ENCODE measurements around the gene HDX.
"Not testable (repeated sequence)": the region's sequence is repeated elsewhere in the genome, so short reads cannot be mapped to it uniquely, and the experiment has no call there.

HDX gene

GRCh38 chrX:84340968-84341367 lies 161.3 kb downstream of the HDX start:
- no peak overlapping the region for H3K4me3 ChIP-seq (ENCODE audit: insufficient read depth, low read depth, low read length, poor library complexity, severe bottlenecking)
- no peaks in the 10 kb centered on the region for H3K9me3 ChIP-seq (ENCODE audit: control insufficient read depth, low read length)
- DNase-seq = no peak
- H3K36me3 ChIP-seq (ENCODE audit: control insufficient read depth, insufficient read depth, low read length) = no peaks in the 10 kb centered on the region
- H3K27ac ChIP-seq (ENCODE audit: insufficient read depth, low read length, poor library complexity, severe bottlenecking) = no peak overlapping the region
- H3K4me1 ChIP-seq (ENCODE audit: control insufficient read depth, insufficient read depth, low read length, poor library complexity, severe bottlenecking) = no peaks in the 10 kb centered on the region
- H3K27me3 ChIP-seq (replicated peaks; ENCODE audit: control insufficient read depth, insufficient read depth, low read length, poor library complexity, severe bottlenecking) = no peaks in the 10 kb centered on the region

GRCh38 chrX:84339507-84340364 lies 162.5 kb downstream of the HDX start:
- Histone ChIP-seq H3K4me3 (ENCODE audit: insufficient read depth, low read depth, low read length, poor library complexity, severe bottlenecking) (no peak overlapping the region), H3K4me1 (ENCODE audit: control insufficient read depth, insufficient read depth, low read length, poor library complexity, severe bottlenecking) (no peaks in the 10 kb centered on the region), H3K27ac (ENCODE audit: insufficient read depth, low read length, poor library complexity, severe bottlenecking) (no peak overlapping the region), H3K36me3 (ENCODE audit: control insufficient read depth, insufficient read depth, low read length) (no peaks in the 10 kb centered on the region), H3K27me3 (replicated peaks; ENCODE audit: control insufficient read depth, insufficient read depth, low read length, poor library complexity, severe bottlenecking) (no peaks in the 10 kb centered on the region), H3K9me3 (ENCODE audit: control insufficient read depth, low read length) (no peaks in the 10 kb centered on the region)
- no peak for DNase-seq

- Histone ChIP-seq H3K36me3 (ENCODE audit: control insufficient read depth, insufficient read depth, low read length) (no peaks in the 10 kb centered on the region), H3K9me3 (ENCODE audit: control insufficient read depth, low read length) (no peaks in the 10 kb centered on the region), H3K27me3 (replicated peaks; ENCODE audit: control insufficient read depth, insufficient read depth, low read length, poor library complexity, severe bottlenecking) (no peaks in the 10 kb centered on the region), H3K27ac (ENCODE audit: insufficient read depth, low read length, poor library complexity, severe bottlenecking) (no peak overlapping the region), H3K4me1 (ENCODE audit: control insufficient read depth, insufficient read depth, low read length, poor library complexity, severe bottlenecking) (no peaks in the 10 kb centered on the region), H3K4me3 (ENCODE audit: insufficient read depth, low read depth, low read length, poor library complexity, severe bottlenecking) (no peak overlapping the region)
- DNase-seq = no peak
These were observed 165.6 kb downstream of the HDX start for GRCh38 chrX:84336646-84337045.

GRCh38 chrX:84335121-84335520 lies 167.1 kb downstream of the HDX start:
- no peak for DNase-seq
- Histone ChIP-seq H3K27ac (ENCODE audit: insufficient read depth, low read length, poor library complexity, severe bottlenecking) (no peak overlapping the region), H3K4me3 (ENCODE audit: insufficient read depth, low read depth, low read length, poor library complexity, severe bottlenecking) (no peak overlapping the region)

GRCh38 chrX:84322083-84322827 lies 180.0 kb downstream of the HDX start:
- Histone ChIP-seq H3K9me3 (ENCODE audit: control insufficient read depth, low read length) (no peaks in the 10 kb centered on the region), H3K4me3 (ENCODE audit: insufficient read depth, low read depth, low read length, poor library complexity, severe bottlenecking) (no peak overlapping the region)

More at GRCh38 chrX:84335121-84335520, 167.1 kb downstream of the HDX start:
- Histone ChIP-seq H3K27me3 (replicated peaks; ENCODE audit: control insufficient read depth, insufficient read depth, low read length, poor library complexity, severe bottlenecking) (no peaks in the 10 kb centered on the region), H3K4me1 (ENCODE audit: control insufficient read depth, insufficient read depth, low read length, poor library complexity, severe bottlenecking) (no peaks in the 10 kb centered on the region), H3K9me3 (ENCODE audit: control insufficient read depth, low read length) (no peaks in the 10 kb centered on the region), H3K36me3 (ENCODE audit: control insufficient read depth, insufficient read depth, low read length) (no peaks in the 10 kb centered on the region)

GRCh38 chrX:84320614-84321013 lies 181.6 kb downstream of the HDX start:
- H3K36me3 ChIP-seq (ENCODE audit: control insufficient read depth, insufficient read depth, low read length) = no peaks in the 10 kb centered on the region
- no peak overlapping the region for H3K27ac ChIP-seq (ENCODE audit: insufficient read depth, low read length, poor library complexity, severe bottlenecking)
- no peak overlapping the region for H3K4me3 ChIP-seq (ENCODE audit: insufficient read depth, low read depth, low read length, poor library complexity, severe bottlenecking)
- DNase-seq = no peak
- no peaks in the 10 kb centered on the region for H3K27me3 ChIP-seq (replicated peaks; ENCODE audit: control insufficient read depth, insufficient read depth, low read length, poor library complexity, severe bottlenecking)
- H3K4me1 ChIP-seq (ENCODE audit: control insufficient read depth, insufficient read depth, low read length, poor library complexity, severe bottlenecking) = no peaks in the 10 kb centered on the region
- no peaks in the 10 kb centered on the region for H3K9me3 ChIP-seq (ENCODE audit: control insufficient read depth, low read length)

More at GRCh38 chrX:84322083-84322827, 180.0 kb downstream of the HDX start:
- no peaks in the 10 kb centered on the region for H3K36me3 ChIP-seq (ENCODE audit: control insufficient read depth, insufficient read depth, low read length)
- H3K27ac ChIP-seq (ENCODE audit: insufficient read depth, low read length, poor library complexity, severe bottlenecking) = no peak overlapping the region
- no peaks in the 10 kb centered on the region for H3K4me1 ChIP-seq (ENCODE audit: control insufficient read depth, insufficient read depth, low read length, poor library complexity, severe bottlenecking)
- DNase-seq = no peak
- H3K27me3 ChIP-seq (replicated peaks; ENCODE audit: control insufficient read depth, insufficient read depth, low read length, poor library complexity, severe bottlenecking) = no peaks in the 10 kb centered on the region

GRCh38 chrX:84320023-84320422 lies 182.2 kb downstream of the HDX start:
- no peaks in the 10 kb centered on the region for H3K36me3 ChIP-seq (ENCODE audit: control insufficient read depth, insufficient read depth, low read length)
- H3K27ac ChIP-seq (ENCODE audit: insufficient read depth, low read length, poor library complexity, severe bottlenecking) = no peak overlapping the region
- no peaks in the 10 kb centered on the region for H3K27me3 ChIP-seq (replicated peaks; ENCODE audit: control insufficient read depth, insufficient read depth, low read length, poor library complexity, severe bottlenecking)
- DNase-seq = no peak
- no peak overlapping the region for H3K4me3 ChIP-seq (ENCODE audit: insufficient read depth, low read depth, low read length, poor library complexity, severe bottlenecking)
- no peaks in the 10 kb centered on the region for H3K9me3 ChIP-seq (ENCODE audit: control insufficient read depth, low read length)
- no peaks in the 10 kb centered on the region for H3K4me1 ChIP-seq (ENCODE audit: control insufficient read depth, insufficient read depth, low read length, poor library complexity, severe bottlenecking)

- H3K4me1 ChIP-seq (ENCODE audit: control insufficient read depth, insufficient read depth, low read length, poor library complexity, severe bottlenecking) = no peaks in the 10 kb centered on the region
- no peaks in the 10 kb centered on the region for H3K27me3 ChIP-seq (replicated peaks; ENCODE audit: control insufficient read depth, insufficient read depth, low read length, poor library complexity, severe bottlenecking)
- DNase-seq = no peak
- no peaks in the 10 kb centered on the region for H3K9me3 ChIP-seq (ENCODE audit: control insufficient read depth, low read length)
- H3K27ac ChIP-seq (ENCODE audit: insufficient read depth, low read length, poor library complexity, severe bottlenecking) = no peak overlapping the region
- no peak overlapping the region for H3K4me3 ChIP-seq (ENCODE audit: insufficient read depth, low read depth, low read length, poor library complexity, severe bottlenecking)
- no peaks in the 10 kb centered on the region for H3K36me3 ChIP-seq (ENCODE audit: control insufficient read depth, insufficient read depth, low read length)
These were observed 183.6 kb downstream of the HDX start for GRCh38 chrX:84318661-84319060.

GRCh38 chrX:84315946-84316345 lies 186.3 kb downstream of the HDX start:
- H3K4me3 ChIP-seq (ENCODE audit: insufficient read depth, low read depth, low read length, poor library complexity, severe bottlenecking); H3K36me3 ChIP-seq (ENCODE audit: control insufficient read depth, insufficient read depth, low read length); H3K27me3 ChIP-seq (replicated peaks; ENCODE audit: control insufficient read depth, insufficient read depth, low read length, poor library complexity, severe bottlenecking); H3K9me3 ChIP-seq (ENCODE audit: control insufficient read depth, low read length); DNase-seq; H3K4me1 ChIP-seq (ENCODE audit: control insufficient read depth, insufficient read depth, low read length, poor library complexity, severe bottlenecking); H3K27ac ChIP-seq (ENCODE audit: insufficient read depth, low read length, poor library complexity, severe bottlenecking): not testable (repeated sequence)

Data from effector memory CD4-positive, alpha-beta T cell (primary cell).